ENCODE results near the gene ANXA8.
"Not testable (repeated sequence)": the region's sequence is repeated elsewhere in the genome, so short reads cannot be mapped to it uniquely, and the experiment has no call there.

ANXA8 gene, protein sequence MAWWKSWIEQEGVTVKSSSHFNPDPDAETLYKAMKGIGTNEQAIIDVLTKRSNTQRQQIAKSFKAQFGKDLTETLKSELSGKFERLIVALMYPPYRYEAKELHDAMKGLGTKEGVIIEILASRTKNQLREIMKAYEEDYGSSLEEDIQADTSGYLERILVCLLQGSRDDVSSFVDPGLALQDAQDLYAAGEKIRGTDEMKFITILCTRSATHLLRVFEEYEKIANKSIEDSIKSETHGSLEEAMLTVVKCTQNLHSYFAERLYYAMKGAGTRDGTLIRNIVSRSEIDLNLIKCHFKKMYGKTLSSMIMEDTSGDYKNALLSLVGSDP

DNA sequence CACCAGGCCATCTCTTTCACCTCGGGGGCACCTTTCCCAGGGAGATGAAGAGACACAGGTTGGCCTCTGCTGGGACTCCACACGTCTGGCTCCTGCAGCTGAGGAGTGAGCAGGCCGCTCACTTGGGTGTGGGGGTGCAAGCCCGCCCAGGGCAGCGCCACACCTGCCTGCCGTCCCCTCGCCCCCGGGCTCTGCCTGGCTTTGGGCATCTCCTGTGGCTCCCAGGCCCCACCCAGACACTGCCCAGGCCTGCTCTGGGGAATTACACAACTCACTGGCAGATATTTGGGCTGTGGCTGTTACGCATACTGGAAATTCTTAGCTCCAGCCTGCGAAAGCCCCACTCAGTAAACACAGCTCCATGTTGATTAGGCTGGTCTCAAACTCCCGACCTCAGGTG is at the start of gene ANXA8:
Gene ANXA8, minus strand, starts transcription at position 193 of the 400 bp plus-strand sequence. Its CDS starts 182 bp downstream, at position 11.
- not testable (repeated sequence) for DNase-seq

DNA sequence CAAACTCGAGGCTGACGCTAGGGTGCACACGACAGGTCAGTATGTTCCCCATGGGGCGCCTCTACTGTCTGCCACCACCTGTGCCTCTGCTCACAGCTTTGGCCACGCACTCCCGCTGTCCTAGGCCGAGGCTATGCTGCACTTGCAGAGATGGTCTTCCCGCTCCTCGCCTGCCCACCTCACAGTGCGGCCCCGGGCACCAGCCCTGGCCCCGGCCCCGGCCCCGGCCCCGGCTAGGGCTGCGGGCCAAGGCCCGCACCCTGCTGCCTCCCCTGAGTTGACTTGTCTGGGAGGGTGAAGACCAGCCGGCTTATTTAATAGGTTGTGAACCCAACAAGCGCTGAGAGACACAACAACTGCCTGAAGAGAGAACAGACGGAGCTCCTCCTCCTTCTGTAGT is 39.6 kb upstream of the ANXA8 start, which contains the start of gene AGAP9:
Gene AGAP9, minus strand, starts transcription at position 164 of the 400 bp plus-strand sequence. Its CDS starts 112 bp downstream, at position 52.
- not testable (repeated sequence) for DNase-seq

DNA sequence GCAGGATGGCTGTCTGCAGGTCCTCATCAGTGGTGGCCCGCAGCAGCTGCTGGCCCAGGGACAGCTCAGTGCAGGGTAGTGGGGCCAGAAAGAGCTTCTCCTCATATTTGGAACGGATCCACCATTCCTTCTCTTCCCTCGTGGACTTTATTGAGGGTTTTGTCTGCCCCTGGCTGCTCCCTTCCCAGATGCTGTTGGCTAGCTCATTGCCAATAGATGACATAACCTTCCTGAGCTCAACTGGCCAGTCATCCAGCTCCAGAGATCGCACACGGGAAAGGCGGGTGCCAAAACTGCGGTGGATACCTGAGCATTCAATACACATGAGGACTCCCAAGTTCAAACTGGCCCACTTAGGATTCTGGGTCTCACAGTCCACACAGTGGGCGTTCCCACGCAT is 18.4 kb upstream of the ANXA8 start:
- DNase-seq = not testable (repeated sequence)

DNA sequence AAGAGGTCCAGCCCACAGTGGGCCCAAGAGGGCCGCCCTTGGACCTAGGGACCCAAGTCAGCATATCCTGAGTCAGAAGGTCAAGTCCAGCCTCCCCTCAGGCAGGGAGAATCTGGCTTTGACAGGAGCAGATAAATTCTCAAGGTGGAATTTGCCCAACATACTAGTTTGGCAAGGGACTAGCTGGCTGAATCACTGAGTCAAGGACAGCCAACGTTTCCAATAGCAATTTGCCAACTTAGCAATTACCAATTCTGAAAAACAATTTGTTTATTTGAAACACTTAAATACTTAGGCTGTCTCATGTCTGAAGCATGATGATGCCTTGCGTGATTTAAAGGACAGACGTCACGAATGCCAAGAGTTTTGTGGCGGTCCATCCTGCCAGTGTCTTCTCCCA is 10.3 kb upstream of the ANXA8 start:
- DNase-seq = not testable (repeated sequence)

DNA sequence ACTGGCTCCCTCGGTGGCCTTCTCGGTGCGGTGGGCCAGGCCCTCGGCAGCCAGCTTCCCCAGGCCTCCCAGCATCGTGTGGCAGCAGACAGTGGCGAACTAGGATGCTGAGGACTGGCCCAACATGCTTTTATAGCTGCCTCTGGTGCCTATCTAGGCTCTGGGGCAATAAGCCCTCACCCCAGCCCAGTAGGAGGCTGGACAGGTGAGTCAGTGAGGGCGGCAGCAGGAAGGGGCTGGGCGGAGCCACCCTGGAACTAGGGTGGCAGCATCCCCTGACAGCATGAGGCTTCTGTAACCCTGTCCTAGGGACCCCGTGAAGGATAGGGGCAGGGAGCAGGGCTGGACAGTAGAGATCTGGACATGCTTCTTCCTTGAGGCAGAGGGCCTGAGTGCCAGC is 7.7 kb upstream of the ANXA8 start, which contains the start of gene FAM25G:
Gene FAM25G, minus strand, starts transcription at position 101 of the 400 bp plus-strand sequence. Its CDS starts 26 bp downstream, at position 75.
- DNase-seq = not testable (repeated sequence)

DNA sequence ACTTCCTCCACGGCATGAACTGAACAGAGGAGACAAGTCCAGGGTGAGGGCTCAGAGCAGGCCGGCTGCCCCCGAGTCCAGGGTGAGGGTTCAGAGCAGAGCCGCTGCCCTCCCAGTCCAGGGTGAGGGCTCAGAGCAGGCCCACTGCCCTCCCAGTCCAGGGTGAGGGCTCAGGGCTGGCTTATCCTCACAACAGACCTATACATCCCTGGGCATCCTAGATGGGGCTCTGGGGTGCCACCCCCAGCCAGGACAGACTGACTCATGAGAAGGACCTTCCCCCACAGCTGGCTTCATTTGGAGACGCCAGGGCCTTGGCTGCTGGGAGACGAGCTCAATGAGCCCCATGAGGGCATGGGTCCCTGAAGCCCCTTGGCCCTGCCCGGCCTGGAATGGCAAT is 5.7 kb upstream of the ANXA8 start:
- DNase-seq = not testable (repeated sequence)

DNA sequence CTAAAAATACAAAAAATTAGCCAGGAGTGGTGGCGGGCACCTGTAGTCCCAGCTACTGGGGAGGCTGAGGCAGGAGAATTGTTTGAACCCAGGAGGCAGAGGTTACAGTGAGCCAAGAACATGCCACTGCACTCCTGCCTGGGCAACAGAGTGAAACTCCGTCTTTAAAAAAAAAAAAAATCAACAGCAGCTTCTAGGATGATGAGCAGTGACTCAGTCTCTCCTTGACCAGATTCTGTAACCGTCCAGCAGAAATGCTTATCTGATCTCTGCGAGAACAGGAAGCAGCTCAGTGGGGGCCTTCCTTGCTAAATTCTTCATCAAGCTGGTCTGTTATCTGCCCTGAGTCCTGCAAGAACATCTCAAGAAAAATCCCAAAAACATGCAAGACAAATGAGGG is 2.0 kb upstream of the ANXA8 start:
- DNase-seq = not testable (repeated sequence)

DNA sequence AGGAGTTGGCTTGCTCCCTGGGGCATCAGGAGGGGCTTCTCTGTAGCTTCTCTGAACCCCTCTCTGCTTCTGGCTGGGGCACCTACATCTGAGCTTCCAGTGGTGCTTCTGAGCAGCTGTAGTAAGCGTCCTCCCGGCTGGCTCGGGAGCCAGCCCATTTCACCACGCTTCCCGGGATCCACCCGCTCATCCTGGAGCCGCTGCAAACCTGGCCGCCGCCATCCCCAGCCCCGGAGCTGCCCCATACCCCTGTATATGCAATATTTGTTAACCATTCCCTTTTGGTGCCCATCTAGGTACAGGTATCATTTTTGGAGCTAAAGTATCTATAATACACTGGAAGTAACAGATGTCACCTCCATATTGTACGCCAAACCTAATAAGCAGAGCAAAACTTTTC is 871 bp upstream of the ANXA8 start:
- not testable (repeated sequence) for DNase-seq

DNA sequence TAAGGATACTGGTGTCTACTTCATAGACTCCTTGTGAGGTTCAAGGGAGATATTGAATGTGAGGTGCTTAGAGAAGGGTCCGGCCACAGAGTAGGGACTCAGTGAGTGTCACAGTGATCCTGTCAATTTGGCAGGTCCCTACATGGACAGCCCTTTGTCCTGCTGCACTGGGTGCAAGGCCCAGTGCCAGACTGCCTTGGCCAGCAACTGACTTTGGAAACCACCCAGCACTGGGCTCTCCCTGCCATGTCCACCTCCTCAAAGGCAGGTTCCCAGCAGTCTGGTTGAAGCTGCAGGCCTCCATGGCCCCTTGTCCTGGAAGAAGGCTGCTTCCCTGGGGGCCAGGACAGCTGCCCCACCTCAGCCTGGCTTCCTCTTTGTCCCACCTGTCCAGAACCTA is 1.5 kb downstream of the ANXA8 start:
- not testable (repeated sequence) for DNase-seq

DNA sequence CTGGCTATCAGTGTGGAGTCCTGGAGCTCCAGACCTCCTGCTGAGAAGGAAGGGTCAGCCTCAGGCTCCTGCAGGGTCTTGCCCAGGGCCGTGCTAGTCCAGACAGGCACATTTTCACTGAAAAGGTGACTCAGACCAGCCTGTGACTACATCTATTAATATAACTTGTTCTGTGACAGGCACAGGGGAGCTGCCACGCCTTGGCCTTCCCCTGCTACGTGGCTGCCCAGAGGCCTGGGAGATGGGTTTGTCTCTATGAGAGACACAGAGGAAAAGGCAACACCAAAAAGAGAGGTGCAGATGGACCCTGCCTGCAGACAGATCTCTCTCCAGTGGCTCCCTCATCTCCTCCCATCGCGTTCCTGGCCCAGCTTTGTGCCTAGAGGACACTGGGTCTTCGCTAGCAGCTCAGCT is 2.1 kb downstream of the ANXA8 start:
- peak; percentile 18 for DNase-seq

DNA sequence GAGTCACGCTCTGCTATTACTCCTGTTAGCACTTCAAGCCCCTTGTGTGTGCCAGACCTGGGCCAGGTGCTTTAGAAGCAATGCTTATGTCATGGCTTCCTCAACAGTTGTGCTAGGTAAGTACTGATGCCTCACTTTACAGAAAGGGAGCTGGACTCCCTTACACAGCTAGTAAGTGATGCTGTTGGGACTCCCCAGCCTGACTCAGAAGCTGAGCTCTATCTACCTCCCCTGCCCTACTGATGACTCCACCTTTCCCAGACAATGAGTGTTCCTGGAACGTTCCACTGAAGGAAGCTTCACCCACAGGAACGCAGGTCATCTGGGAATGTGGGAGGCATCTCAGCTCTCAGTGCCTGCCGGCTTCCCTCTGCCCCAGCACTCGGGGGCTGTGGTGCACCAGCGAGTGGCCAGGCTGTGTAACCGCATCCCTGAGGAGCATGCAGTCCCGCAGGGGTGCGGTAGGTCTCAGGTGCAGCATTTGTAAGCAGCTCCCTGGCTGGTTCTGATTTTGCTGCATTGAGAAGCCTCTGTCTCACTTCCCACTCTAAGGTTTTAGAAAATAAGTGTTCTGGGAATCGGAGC is 2.6 kb downstream of the ANXA8 start:
- peak; percentile 22 for DNase-seq

DNA sequence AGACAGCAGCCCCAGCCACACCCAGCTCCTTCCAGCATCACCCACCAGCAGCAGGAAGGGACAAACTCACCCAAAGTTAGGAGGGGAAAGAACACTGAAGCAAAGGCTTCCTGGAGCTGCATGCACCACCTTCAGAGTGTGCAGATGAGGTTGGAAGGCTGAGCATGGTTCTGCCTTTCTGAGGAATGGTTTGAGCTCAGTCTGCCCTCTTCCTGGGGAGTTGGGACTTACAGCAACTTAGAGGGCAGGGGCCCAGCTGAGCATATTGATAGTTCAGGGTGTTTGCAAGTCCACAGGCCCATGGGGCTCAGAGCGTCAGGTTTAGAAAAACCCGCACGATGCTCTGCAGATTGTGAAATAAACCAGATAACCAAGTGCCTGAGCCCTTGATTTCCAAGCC is 3.8 kb downstream of the ANXA8 start:
- not testable (repeated sequence) for DNase-seq

DNA sequence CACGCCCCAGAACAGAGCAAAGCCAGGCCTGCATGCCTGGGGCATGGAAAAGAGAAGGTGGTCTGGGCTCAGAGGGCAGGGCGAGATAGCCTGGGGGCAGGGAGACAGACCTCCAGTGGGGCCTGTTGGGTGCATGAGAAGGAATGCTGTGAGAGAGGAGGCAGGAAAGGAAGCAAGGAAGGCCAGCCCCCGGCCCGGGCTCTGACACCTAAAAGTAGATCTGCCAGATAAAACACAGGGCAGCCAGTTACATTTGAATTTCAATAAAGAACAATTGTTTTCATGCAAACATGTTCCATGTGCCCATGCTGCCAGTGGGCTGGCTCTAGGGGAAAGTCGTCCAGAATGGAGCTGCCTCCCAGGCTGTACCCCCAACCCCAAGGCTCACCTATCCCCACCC is 5.8 kb downstream of the ANXA8 start:
- DNase-seq = peak; percentile 6

DNA sequence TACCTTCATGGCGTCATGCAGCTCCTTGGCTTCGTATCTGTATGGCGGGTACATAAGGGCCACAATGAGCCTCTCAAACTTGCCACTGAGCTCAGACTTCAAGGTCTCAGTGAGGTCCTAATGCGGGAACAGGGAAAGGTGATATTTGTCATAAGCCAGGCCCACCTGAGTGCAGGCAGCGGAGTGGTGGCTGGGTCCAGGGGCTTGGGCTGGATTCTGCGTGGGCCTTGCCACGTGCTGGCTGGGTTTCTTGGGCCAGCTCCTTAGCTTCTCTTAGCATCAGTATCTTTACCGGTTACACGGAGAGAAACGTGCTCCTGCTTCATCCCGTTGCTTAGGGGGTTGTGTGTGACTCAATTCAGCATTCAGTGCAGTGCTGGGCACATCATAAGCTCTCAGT is 6.8 kb downstream of the ANXA8 start:
- DNase-seq = peak; percentile 1

DNA sequence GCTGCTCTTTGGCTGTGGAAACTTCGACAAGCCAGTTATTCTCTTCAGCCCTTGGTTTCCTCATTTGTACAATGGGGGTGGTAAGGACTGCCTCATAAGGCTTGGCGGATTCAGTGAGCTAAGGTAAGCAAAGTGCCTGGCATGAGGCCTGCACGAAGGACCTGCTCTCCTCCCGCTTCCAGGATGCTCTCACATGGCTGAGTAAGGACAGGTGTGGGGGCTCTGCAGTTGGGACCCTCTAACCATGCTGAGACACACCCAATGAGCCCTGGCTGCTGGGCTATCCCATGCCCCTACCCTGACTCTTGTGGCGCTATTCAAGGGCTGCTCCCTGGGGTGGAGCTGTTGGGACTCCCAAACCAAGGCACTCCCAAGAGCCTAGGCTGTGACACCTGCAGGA is 8.8 kb downstream of the ANXA8 start:
- DNase-seq = peak; percentile 10

DNA sequence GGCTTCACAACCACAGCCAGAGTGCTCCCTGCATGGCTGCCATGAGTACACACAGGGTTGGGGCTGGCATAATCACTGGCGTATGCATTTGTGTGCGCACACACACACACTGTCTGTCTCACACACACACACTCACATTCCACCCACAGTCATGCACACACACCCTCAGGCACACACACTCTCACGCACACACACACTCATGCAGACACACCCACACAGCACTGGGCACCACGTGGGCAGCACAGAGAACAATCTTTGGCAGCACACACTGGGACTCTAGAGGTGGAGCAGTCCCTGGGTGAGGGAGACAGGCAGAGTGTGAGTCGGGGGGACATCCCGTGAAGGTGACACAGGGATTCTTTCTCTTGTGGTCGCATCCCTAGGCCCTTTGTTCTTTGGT is 10.4 kb downstream of the ANXA8 start:
- DNase-seq = not testable (repeated sequence)

DNA sequence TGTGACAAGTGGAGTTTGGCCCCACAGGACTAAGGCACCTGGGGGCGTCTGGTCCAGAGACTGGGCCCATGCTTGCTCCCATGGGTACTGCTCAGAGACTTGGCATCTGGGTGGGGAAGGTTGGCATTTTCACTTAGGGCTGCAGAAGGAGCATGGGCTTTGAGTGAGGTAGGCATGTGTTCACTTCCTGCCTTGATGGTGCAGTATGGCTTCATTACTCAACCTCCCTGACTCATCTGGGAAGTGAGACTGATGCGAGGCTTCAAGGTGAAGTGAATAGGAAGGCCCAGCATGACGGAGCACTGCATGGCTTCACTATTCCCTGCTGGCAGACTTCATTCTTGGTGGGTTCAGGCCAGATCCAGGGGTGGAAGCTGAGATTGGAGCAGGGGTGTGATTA is 11.3 kb downstream of the ANXA8 start:
- DNase-seq = not testable (repeated sequence)

DNA sequence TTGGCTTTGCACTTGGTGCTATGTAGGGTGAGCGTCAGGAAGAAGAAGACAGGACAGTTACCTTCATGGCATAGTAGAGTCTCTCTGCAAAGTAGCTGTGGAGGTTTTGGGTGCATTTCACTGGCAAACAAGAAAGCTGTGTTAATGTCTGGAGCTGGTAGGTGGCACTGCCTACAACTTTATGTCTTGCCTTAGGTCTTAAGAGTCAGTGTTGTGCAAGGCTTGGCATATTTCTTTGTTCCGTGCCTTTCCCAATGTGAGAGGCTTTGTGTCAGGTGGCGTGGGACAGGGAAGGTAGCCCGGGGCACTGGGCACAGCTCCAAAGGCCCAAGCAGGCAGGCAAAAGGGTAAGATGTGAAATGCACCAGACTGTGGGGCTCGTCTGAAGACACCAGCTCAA is 11.8 kb downstream of the ANXA8 start:
- not testable (repeated sequence) for DNase-seq

DNA sequence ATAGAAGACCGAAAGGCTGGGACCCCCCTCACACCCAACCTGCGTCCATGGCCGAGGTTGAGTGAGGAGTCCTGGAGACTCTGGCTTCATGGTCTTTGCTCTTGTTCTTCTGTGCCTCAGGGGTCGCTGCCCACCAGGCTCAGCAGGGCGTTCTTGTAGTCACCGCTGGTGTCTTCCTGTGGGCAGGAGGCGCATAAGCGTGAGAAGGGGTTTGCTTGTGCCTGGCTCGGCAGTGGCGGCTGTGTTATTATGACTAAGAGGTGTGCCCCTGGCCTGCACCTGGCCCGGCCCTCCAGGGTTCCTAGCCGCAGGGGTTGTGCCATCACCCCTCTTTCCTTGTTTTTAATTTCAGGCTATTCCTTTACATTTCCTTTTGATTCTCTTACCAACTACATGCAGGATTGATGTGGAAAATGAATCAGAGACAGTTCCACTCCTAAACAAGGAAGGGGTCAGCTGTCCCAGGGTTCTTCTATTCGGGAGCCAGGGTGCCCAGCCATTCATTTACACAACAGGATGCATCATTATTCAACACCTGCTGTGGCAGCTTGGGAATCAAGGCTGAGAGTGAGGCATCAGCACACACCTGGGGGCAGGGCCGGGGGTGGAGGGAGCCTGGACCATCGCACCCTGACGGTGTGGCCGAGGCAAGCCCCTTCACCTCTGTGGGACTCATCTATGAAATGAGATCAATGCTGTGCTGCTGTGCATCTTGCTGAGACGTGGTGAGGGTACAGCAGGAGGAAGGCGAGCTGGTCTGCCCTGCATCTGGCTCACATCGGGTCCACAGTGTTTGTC is 15.0 kb downstream of the ANXA8 start:
- DNase-seq = peak; percentile 15

DNA sequence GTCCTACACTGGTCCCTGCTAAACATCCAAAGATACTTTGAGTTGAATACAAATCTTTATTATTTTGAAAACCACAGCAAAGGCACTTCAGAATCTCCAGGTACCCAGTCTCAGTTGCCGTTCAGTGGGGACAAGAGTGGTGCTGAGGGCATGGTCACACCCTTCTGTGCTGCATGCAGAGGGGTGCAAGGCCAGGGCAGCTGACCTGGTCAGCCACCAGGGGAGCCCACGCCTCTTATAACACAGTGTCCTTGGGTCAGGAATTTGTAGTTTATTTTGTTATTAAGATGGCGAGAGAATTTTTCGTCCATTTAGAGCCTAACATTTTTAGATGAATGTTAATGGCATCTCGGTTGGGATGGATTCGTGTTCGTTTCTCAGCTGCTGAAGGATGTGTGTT is 16.0 kb downstream of the ANXA8 start:
- not testable (repeated sequence) for DNase-seq

DNA sequence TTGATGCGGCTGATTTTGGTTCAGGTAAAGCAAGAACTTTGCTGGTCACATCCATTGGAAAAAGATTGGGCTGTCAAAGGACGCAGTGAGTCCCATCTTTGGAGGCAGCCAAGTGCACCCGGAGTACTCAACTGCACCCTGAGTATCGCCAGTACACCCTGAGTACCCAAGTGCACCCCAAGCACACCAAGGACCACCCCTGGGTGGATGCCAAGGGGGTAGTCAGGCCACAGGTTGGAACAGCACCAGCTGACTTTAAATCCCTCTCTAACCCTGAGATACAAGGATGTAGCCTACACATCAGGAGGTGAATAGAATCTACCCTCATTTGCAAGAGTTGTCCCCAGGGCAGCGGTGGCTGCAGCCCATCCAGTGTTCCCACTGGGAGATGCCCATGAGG is 16.5 kb downstream of the ANXA8 start:
- not testable (repeated sequence) for DNase-seq

DNA sequence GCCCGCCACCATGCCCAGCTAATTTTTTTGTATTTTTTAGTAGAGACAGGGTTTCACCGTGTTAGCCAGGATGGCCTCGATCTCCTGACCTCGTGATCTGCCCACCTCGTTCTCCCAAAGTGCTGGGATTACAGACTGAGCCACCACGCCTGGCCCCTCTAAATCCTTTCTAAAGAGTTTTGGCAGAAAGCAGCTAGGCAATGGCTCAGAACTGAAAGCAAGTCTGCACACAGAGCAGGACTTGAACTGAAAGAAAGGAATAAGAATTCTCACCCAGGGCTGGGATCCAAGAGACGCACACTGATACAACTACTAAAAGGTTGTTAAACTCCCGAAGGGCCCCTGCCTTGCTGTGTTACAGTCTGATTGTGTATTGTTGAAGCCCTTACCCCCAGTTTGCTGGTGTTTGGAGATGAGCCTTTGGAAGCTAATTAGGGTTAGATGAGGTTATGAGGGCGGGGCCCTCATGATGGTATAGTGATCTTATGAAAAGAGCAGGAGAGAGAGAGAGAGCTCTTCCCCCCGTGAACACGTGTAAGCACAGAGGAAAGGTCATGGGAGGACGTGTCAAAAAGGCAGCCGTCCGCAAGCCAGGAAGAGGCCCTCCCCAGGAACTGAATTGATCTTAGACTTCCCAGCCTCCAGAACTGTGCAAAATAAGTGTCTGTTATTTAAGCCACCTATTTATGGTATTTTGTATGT is 18.5 kb downstream of the ANXA8 start:
- not testable (repeated sequence) for DNase-seq
